IMR-90 (cell line): ENCODE results near the gene ARHGEF1. TPM values are rescaled to one million over a fixed set of nuclear protein-coding genes. Genes with fewer than 3 reads are reported as not detected.

Experiments
- ATAC-seq: fragments of 200-7000 bp; cut with Tn5 transposase; 2 replicates; pipeline ENCODE4 v1.9.1; 2020; ENCODE audit warnings: low read depth, mild to moderate bottlenecking, moderate library complexity
- BruUV-seq: library from RNA; stranded (reverse); fragments of 400-500 nt; replicated peaks from 2 replicates; lab custom pipeline; 2021; lab: Mats Ljungman, UMichigan
- CTCF ChIA-PET: fragments of 300-600 bp; formaldehyde crosslinking; extraction: SDS; loops from one replicate; lab custom pipeline; 2021; ENCODE audit warnings: antibody characterized with exemption; lab: Yijun Ruan, JAX
- POLR2A ChIA-PET: fragments of 300-600 bp; sonication (Branson Sonifier 250); formaldehyde crosslinking; loops from one replicate; lab custom pipeline; 2022; ENCODE audit warnings: antibody characterized with exemption; ENCODE audit not compliant: unreplicated experiment; lab: Charles Lee
- DNase-seq: peaks from one replicate; pipeline ENCODE4 v3.0.0; 2013
- H2AFZ ChIP-seq: replicated peaks from 2 replicates; pipeline ENCODE3; 2013; ENCODE audit warnings: low read length, mild to moderate bottlenecking; ENCODE audit not compliant: poor library complexity
- H2AK5ac ChIP-seq: 2 replicates; pipeline ENCODE4 v1.6.1; 2013; ENCODE audit warnings: low read depth, low read length, inconsistent platforms
- H2AK9ac ChIP-seq: replicated peaks from 2 replicates; pipeline ENCODE3; 2013; ENCODE audit warnings: mild to moderate bottlenecking, low read depth, low read length, moderate library complexity; ENCODE audit not compliant: poor library complexity
- H2BK120ac ChIP-seq: 2 replicates; pipeline ENCODE4 v1.6.1; 2013; ENCODE audit warnings: low read depth, low read length, inconsistent platforms
- H2BK15ac ChIP-seq: 3 replicates; pipeline ENCODE4 v1.6.1; 2013; ENCODE audit warnings: low read depth, low read length, inconsistent platforms
- H2BK20ac ChIP-seq: 2 replicates; pipeline ENCODE4 v1.6.1; 2013; ENCODE audit warnings: low read depth, mild to moderate bottlenecking, inconsistent platforms, low read length, moderate library complexity
- H2BK5ac ChIP-seq: 2 replicates; pipeline ENCODE4 v1.6.1; 2013; ENCODE audit warnings: mild to moderate bottlenecking, low read depth, low read length, inconsistent platforms; ENCODE audit not compliant: poor library complexity, severe bottlenecking
- H3K14ac ChIP-seq: replicated peaks from 2 replicates; pipeline ENCODE4 v1.6.1; 2013; ENCODE audit warnings: low read depth, low read length, inconsistent platforms
- H3K18ac ChIP-seq: 2 replicates; pipeline ENCODE4 v1.6.1; 2013; ENCODE audit warnings: low read depth, low read length, control low read depth
- H3K23ac ChIP-seq: 2 replicates; pipeline ENCODE4 v1.6.1; 2013; ENCODE audit warnings: low read depth, low read length, inconsistent platforms
- H3K27ac ChIP-seq: 2 replicates; pipeline ENCODE4 v1.5.1; 2013; ENCODE audit warnings: mild to moderate bottlenecking, control low read depth, low read length; ENCODE audit not compliant: insufficient read depth
- H3K27me3 ChIP-seq: 2 replicates; pipeline ENCODE4 v1.6.1; 2013; ENCODE audit warnings: low read length; ENCODE audit not compliant: control insufficient read depth, insufficient read depth
- H3K36me3 ChIP-seq: 2 replicates; pipeline ENCODE4 v1.6.1; 2013; ENCODE audit warnings: low read length, mixed read lengths; ENCODE audit not compliant: control insufficient read depth, insufficient read depth
- H3K4ac ChIP-seq: 2 replicates; pipeline ENCODE4 v1.6.1; 2013; ENCODE audit warnings: low read depth, low read length, inconsistent platforms
- H3K4me1 ChIP-seq: 2 replicates; pipeline ENCODE4 v1.6.1; 2013; ENCODE audit warnings: low read length, mixed read lengths; ENCODE audit not compliant: control insufficient read depth, insufficient read depth
- H3K4me2 ChIP-seq: 2 replicates; pipeline ENCODE4 v1.6.1; 2013; ENCODE audit warnings: low read depth, mild to moderate bottlenecking, control low read depth, low read length, moderate library complexity
- H3K4me3 ChIP-seq: 2 replicates; pipeline ENCODE4 v1.5.1; 2013; ENCODE audit warnings: low read depth, mild to moderate bottlenecking, control low read depth, low read length, moderate library complexity; ENCODE audit not compliant: insufficient read depth
- H3K56ac ChIP-seq: 2 replicates; pipeline ENCODE4 v1.6.1; 2013; ENCODE audit warnings: low read length, inconsistent platforms; ENCODE audit not compliant: insufficient read depth; ENCODE audit errors: extremely low read depth
- H3K79me1 ChIP-seq, 2 experiments: 2 replicates each; pipeline ENCODE4 v1.6.1; 2013; ENCODE audit warnings: low read length in 2 of 2, inconsistent platforms in 1 of 2, low read depth in 1 of 2
- H3K9ac ChIP-seq: 2 replicates; pipeline ENCODE4 v1.6.1; 2013; ENCODE audit warnings: low read depth, low read length, control low read depth
- H3K9me1 ChIP-seq: 2 replicates; pipeline ENCODE4 v1.6.1; 2013; ENCODE audit warnings: low read length, inconsistent platforms; ENCODE audit not compliant: insufficient read depth
- H3K9me3 ChIP-seq: 2 replicates; pipeline ENCODE4 v1.6.1; 2013; ENCODE audit warnings: low read length; ENCODE audit not compliant: control insufficient read depth, insufficient read depth
- H4K20me1 ChIP-seq: 2 replicates; pipeline ENCODE4 v1.6.1; 2013; ENCODE audit warnings: low read length, inconsistent platforms; ENCODE audit not compliant: insufficient read depth
- H4K5ac ChIP-seq: 2 replicates; pipeline ENCODE4 v1.6.1; 2013; ENCODE audit warnings: mild to moderate bottlenecking, low read depth, low read length, control low read depth
- H4K8ac ChIP-seq, 2 experiments: 2 replicates each; pipeline ENCODE4 v1.6.1; 2013; ENCODE audit warnings: low read depth in 2 of 2, low read length in 2 of 2, control low read depth in 1 of 2, inconsistent platforms in 1 of 2
- H4K91ac ChIP-seq: 2 replicates; pipeline ENCODE4 v1.6.1; 2013; ENCODE audit warnings: low read depth, low read length, inconsistent platforms; ENCODE audit not compliant: insufficient read depth
- BHLHE40 ChIP-seq: fragments of 150-350 bp; IDR thresholded peaks from 2 replicates; pipeline ENCODE4 v1.6.1; 2016; ENCODE audit warnings: mild to moderate bottlenecking, low read depth, low read length
- CEBPB ChIP-seq: IDR thresholded peaks from 2 replicates; pipeline ENCODE4 v1.6.1; 2012; ENCODE audit warnings: low read depth, low read length, improper control_type of control experiment
- CHD1 ChIP-seq: IDR thresholded peaks from 2 replicates; pipeline ENCODE4 v1.6.1; 2012; ENCODE audit warnings: low read depth, low read length, improper control_type of control experiment
- CTCF ChIP-seq: conservative IDR thresholded peaks from 2 replicates; pipeline ENCODE4 v1.5.1; 2012; ENCODE audit warnings: mild to moderate bottlenecking, low read depth, low read length, improper control_type of control experiment
- MAFK ChIP-seq: IDR thresholded peaks from 2 replicates; pipeline ENCODE4 v1.6.1; 2012; ENCODE audit warnings: low read depth, low read length, improper control_type of control experiment
- MAZ ChIP-seq: IDR thresholded peaks from 2 replicates; pipeline ENCODE4 v1.6.1; 2012; ENCODE audit warnings: low read depth, mild to moderate bottlenecking, low read length, improper control_type of control experiment, moderate library complexity, borderline replicate concordance
- MXI1 ChIP-seq: IDR thresholded peaks from 2 replicates; pipeline ENCODE4 v1.6.1; 2012; ENCODE audit warnings: low read depth, mild to moderate bottlenecking, low read length, moderate library complexity, borderline replicate concordance
- NFE2L2 ChIP-seq: fragments of 150-350 bp; IDR thresholded peaks from 2 replicates; pipeline ENCODE4 v1.6.1; 2016; ENCODE audit warnings: low read depth, mild to moderate bottlenecking, low read length
- POLR2A ChIP-seq: IDR thresholded peaks from 2 replicates; pipeline ENCODE4 v1.6.1; 2012; ENCODE audit warnings: mild to moderate bottlenecking, low read depth, low read length
- RAD21 ChIP-seq: IDR thresholded peaks from 2 replicates; pipeline ENCODE4 v1.6.1; 2012; ENCODE audit warnings: low read length, improper control_type of control experiment
- RFX5 ChIP-seq: IDR thresholded peaks from 2 replicates; pipeline ENCODE4 v1.8.0; 2012; ENCODE audit warnings: low read depth, mild to moderate bottlenecking, low read length, moderate library complexity
- WGBS, 2 experiments: methylation state at CpG; one replicate each; pipeline versions ENCODE4 v1.1.5 to v1.1.7; 2013; ENCODE audit warnings: missing lambda C conversion rate in 2 of 2; ENCODE audit not compliant: insufficient read length in 1 of 2; ENCODE audit errors: extremely low coverage in 2 of 2; 5-methylcytosine and 5-hydroxymethylcytosine counted together
- dilution Hi-C: fragments of 300-500 bp; cut with HindIII; formaldehyde crosslinking; loops from one replicate; pipeline ENCODE4 v1.14.3; 2018; ENCODE audit warnings: low sequenced_read_pairs; ENCODE audit not compliant: unreplicated experiment
- in situ Hi-C: fragments of 300-500 bp; cut with MboI; formaldehyde crosslinking; loops from 3 replicates; pipeline ENCODE4 v1.14.3; 2019; ENCODE audit warnings: low sequenced_read_pairs, inconsistent platforms, mixed read lengths
- intact Hi-C: fragments of 100-400 bp; cut with micrococcal nuclease; formaldehyde crosslinking; loops from 2 replicates; pipeline ENCODE4 v1.10.0; 2022
- polyA plus RNA-seq, 3 experiments: library from polyadenylated mRNA; depleted of rRNA; stranded (reverse); fragments of >200 nt; gene quantifications; 2 replicates each; pipeline ENCODE4 v1.2.3, GENCODE V29; 2012; ENCODE audit warnings: low replicate concordance in 1 of 3
- total RNA-seq: library from RNA; depleted of rRNA; stranded (reverse); fragments of >200 nt; gene quantifications from 2 replicates; pipeline ENCODE4 v1.2.3, GENCODE V29; 2012
- TF ChIP-seq, protein P1 (sequence below): fragments of 150-350 bp; IDR thresholded peaks from 2 replicates; pipeline ENCODE4 v1.6.1; 2016; ENCODE audit warnings: low read depth, mild to moderate bottlenecking, low read length, moderate library complexity, borderline replicate concordance
- TF ChIP-seq, protein P2 (sequence below): fragments of 150-350 bp; IDR thresholded peaks from 2 replicates; pipeline ENCODE4 v1.6.1; 2017; ENCODE audit warnings: mild to moderate bottlenecking, antibody characterized with exemption, low read length, low read depth

Gene ARHGEF1
- total and polyA plus RNA-seq, 2 of the 4 experiments (the other 2 are of a cell fraction): 11.5 to 47.1 TPM

GRCh38 chr19:41877916-41878905 lies 4.8 kb upstream of the ARHGEF1 start:
- H3K23ac ChIP-seq: no peak overlapping the region
- ATAC-seq (no peak), DNase-seq (no peak)
- H3K9me1 ChIP-seq: peaks cover 3% of the 10 kb centered on the region; the same call in 1 of the 2 replicates
- H3K56ac ChIP-seq: no peak overlapping the region
- H2BK120ac ChIP-seq: no peak overlapping the region
- H3K79me1 ChIP-seq: no peaks in the 10 kb centered on the region; a peak in 1 of 4 replicates
- H2AFZ ChIP-seq: no peak overlapping the region
- H3K9ac ChIP-seq: no peak overlapping the region
- H2AK9ac ChIP-seq: no peak overlapping the region
- no peaks in the 10 kb centered on the region for H3K36me3 ChIP-seq
- POLR2A ChIA-PET: no interaction called here
- dilution Hi-C loops (no loop called here), intact Hi-C loops (no loop called here), in situ Hi-C loops (no loop called here)
- no peak overlapping the region for H3K4ac ChIP-seq
- no peak overlapping the region for H3K4me3 ChIP-seq
- BruUV-seq: no TSS peak
- H4K8ac ChIP-seq: no peak overlapping the region
- CTCF ChIA-PET: no interaction called here
- no peak overlapping the region for H2BK5ac ChIP-seq
- no peak for TF ChIP-seq CHD1
- TF ChIP-seq MXI1: no peak
- no peak for TF ChIP-seq MAFK
- no peak for TF ChIP-seq BHLHE40
- TF ChIP-seq, protein P1, sequence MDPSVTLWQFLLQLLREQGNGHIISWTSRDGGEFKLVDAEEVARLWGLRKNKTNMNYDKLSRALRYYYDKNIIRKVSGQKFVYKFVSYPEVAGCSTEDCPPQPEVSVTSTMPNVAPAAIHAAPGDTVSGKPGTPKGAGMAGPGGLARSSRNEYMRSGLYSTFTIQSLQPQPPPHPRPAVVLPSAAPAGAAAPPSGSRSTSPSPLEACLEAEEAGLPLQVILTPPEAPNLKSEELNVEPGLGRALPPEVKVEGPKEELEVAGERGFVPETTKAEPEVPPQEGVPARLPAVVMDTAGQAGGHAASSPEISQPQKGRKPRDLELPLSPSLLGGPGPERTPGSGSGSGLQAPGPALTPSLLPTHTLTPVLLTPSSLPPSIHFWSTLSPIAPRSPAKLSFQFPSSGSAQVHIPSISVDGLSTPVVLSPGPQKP: no peak
- no peak for TF ChIP-seq NFE2L2
- no peak for TF ChIP-seq MAZ
- TF ChIP-seq RAD21: no peak
- TF ChIP-seq CEBPB: no peak
- TF ChIP-seq, protein P2, sequence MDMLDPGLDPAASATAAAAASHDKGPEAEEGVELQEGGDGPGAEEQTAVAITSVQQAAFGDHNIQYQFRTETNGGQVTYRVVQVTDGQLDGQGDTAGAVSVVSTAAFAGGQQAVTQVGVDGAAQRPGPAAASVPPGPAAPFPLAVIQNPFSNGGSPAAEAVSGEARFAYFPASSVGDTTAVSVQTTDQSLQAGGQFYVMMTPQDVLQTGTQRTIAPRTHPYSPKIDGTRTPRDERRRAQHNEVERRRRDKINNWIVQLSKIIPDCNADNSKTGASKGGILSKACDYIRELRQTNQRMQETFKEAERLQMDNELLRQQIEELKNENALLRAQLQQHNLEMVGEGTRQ: no peak
- no peak for TF ChIP-seq RFX5
- TF ChIP-seq POLR2A: no peak
- no peak for TF ChIP-seq CTCF
- H3K27me3 ChIP-seq: peaks cover 15% of the 10 kb centered on the region; the same call in 1 of the 2 replicates
- H3K4me1 ChIP-seq: no peaks in the 10 kb centered on the region
- H3K4me2 ChIP-seq: no peak overlapping the region
- WGBS, 2 experiments: 68% methylated on average over 4 of the region's 17 CpGs; no CpG with 5 or more reads in 1 of the 2 experiments
- H2BK15ac ChIP-seq: no peak overlapping the region
- H4K91ac ChIP-seq: no peak overlapping the region
- no peak overlapping the region for H2BK20ac ChIP-seq
- H4K5ac ChIP-seq: no peak overlapping the region
- no peak overlapping the region for H3K27ac ChIP-seq
- H3K14ac ChIP-seq: no peak overlapping the region
- no peak overlapping the region for H2AK5ac ChIP-seq
- H3K9me3 ChIP-seq: no peaks in the 10 kb centered on the region
- H4K20me1 ChIP-seq: peaks cover 4% of the 10 kb centered on the region; the same call in 1 of the 2 replicates
- H3K18ac ChIP-seq: no peak overlapping the region
